Measurements from ENCODE around the gene SIRT4. TPM values are rescaled to one million over a fixed set of nuclear protein-coding genes. Genes with fewer than 3 reads are reported as not detected.

The SIRT4 gene
- total RNA-seq, 1 donor from 2014 or later = 0.88 TPM

Other genes starting within 250 kb of the SIRT4 start
- 40.5 and 47.1 TPM in 2 replicates for gene RAB35, start 185.6 kb upstream of the SIRT4 start, total RNA-seq
- 66.9 and 96.0 TPM in 2 replicates for gene GCN1, start 107.6 kb upstream of the SIRT4 start, total RNA-seq
- gene RPLP0, start 101.2 kb upstream of the SIRT4 start, total RNA-seq = 2,362 and 4,447 TPM in 2 replicates
- 279 and 332 TPM in 2 replicates for gene PXN, start 36.6 kb upstream of the SIRT4 start, total RNA-seq
- under 0.01 TPM in 2 replicates for gene RNU4-2, start 10.4 kb upstream of the SIRT4 start, total RNA-seq
- gene RNU4-1, start 9.1 kb upstream of the SIRT4 start, total RNA-seq = under 0.01 TPM in 2 replicates
- not detected in 2 replicates for gene PLA2G1B, start 25.5 kb downstream of the SIRT4 start, total RNA-seq
- gene MSI1, start 66.8 kb downstream of the SIRT4 start, total RNA-seq = not detected in 2 replicates
- 455 and 459 TPM in 2 replicates for gene COX6A1, start 135.8 kb downstream of the SIRT4 start, total RNA-seq
- gene TRIAP1, start 144.1 kb downstream of the SIRT4 start, total RNA-seq = 42.4 and 76.2 TPM in 2 replicates
- 16.9 and 19.9 TPM in 2 replicates for gene GATC, start 144.1 kb downstream of the SIRT4 start, total RNA-seq
- 77.6 and 104 TPM in 2 replicates for gene SRSF9, start 167.4 kb downstream of the SIRT4 start, total RNA-seq
- gene DYNLL1, start 193.8 kb downstream of the SIRT4 start, total RNA-seq = 425 and 462 TPM in 2 replicates
- 17.6 and 30.3 TPM in 2 replicates for gene COQ5, start 226.8 kb downstream of the SIRT4 start, total RNA-seq
- gene RNF10, start 232.0 kb downstream of the SIRT4 start, total RNA-seq = 97.2 and 111 TPM in 2 replicates

Data from glomerular endothelial cell (primary cell).